Muscle of leg (tissue), 11 donors: Measurements from ENCODE around the gene CEP72. TPM values are rescaled to one million over a fixed set of nuclear protein-coding genes. Genes with fewer than 3 reads are reported as not detected.
"Not testable (repeated sequence)": the region's sequence is repeated elsewhere in the genome, so short reads cannot be mapped to it uniquely, and the experiment has no call there.

Experiments
- DNase-seq: peaks from one replicate; pipeline ENCODE4 v3.0.0; 2013
- H3K27ac ChIP-seq: one replicate; pipeline ENCODE4 v1.5.1; 2013; ENCODE audit warnings: mild to moderate bottlenecking, low read length, control low read depth
- H3K27me3 ChIP-seq: one replicate; pipeline ENCODE4 v1.6.1; 2013; ENCODE audit warnings: low read length; ENCODE audit not compliant: control insufficient read depth, insufficient read depth
- H3K36me3 ChIP-seq: one replicate; pipeline ENCODE4 v1.6.1; 2013; ENCODE audit warnings: low read length; ENCODE audit not compliant: control insufficient read depth, insufficient read depth
- H3K4me1 ChIP-seq: one replicate; pipeline ENCODE4 v1.6.1; 2013; ENCODE audit warnings: low read length; ENCODE audit not compliant: control insufficient read depth, insufficient read depth
- H3K4me3 ChIP-seq: one replicate; pipeline ENCODE4 v1.5.1; 2013; ENCODE audit warnings: low read length, control low read depth
- H3K9me3 ChIP-seq: replicated peaks from 2 replicates; pipeline ENCODE4 v1.6.1; 2013; ENCODE audit warnings: low read depth, low read length; ENCODE audit not compliant: control insufficient read depth
- WGBS: methylation state at CpG from one replicate; pipeline ENCODE4 v1.1.5; 2013; ENCODE audit warnings: missing lambda C conversion rate; ENCODE audit not compliant: insufficient coverage; 5-methylcytosine and 5-hydroxymethylcytosine counted together
- polyA plus RNA-seq, 8 donors: library from polyadenylated mRNA; unstranded; fragments of 120-200 nt; gene quantifications; one replicate each; pipeline versions ENCODE4 v1.2.1 to v1.2.3, GENCODE V29; 2013; ENCODE audit warnings: inconsistent platforms in 1 of 8, low replicate concordance in 1 of 8; ENCODE audit not compliant: insufficient read length in 8 of 8, insufficient read depth in 1 of 8
- total RNA-seq: library from RNA; stranded (reverse); fragments of 120-200 nt; gene quantifications from one replicate; pipeline ENCODE4 v1.2.4, GENCODE V29; 2013

CEP72 gene
- total and polyA plus RNA-seq, 9 donors: 3.0 to 5.1 (median 4.1) TPM

DNA sequence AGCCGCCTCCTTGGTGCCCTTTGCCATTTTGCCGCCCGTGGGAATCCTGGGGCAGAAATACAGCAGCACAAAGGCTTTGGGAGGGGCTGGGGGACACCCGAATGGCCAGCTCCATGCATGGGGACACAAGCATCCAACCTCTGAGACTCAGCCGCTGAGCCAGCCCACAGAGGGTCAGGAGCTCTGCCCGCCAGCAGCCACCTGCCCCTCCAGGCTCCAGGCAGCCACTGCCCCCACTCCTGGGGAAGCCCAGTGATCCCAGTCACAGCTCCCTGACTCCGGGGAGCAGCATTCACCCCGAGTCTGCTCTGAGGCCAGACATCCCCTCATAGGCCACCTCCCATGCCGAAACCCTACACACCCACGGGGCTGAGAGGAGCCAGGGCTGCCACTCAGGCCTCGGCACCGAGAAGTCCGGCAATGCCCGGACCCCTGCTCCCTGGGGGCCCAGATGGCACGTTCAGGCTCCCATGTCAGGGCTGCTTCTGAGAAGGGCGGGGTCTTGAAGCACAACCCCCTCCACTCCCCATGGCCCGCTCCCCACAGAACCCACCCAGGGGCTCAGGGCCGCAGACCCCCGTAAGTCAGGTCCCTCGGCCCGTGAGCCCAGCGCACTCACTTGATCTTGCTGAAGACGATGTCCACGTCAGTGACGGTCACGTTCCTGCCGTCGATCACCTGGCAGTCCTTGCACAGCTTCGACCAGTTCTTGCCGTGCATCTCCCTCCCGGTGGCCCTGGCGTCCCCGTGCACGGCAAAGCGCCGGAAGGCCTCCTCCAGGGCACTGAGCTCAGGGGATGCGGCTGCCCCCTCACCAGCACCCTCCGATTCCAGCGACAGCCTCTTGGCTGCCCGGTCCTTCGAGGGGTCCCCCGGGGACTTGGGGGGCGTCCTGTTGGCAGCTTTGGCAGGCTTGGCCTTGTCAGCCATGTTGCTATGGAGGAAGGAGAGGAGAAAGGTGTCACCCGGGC lies 65.3 kb downstream of the CEP72 start:
- Histone ChIP-seq H3K9me3 (no peaks in the 10 kb centered on the region), H3K36me3 (no peaks in the 10 kb centered on the region), H3K27me3 (peaks cover 1% of the 10 kb centered on the region), H3K27ac (no peak overlapping the region), H3K4me3 (no peak overlapping the region), H3K4me1 (peaks cover 28% of the 10 kb centered on the region)
- DNase-seq: no peak
- 70% methylated on average over 37 of the region's 44 CpGs for WGBS

DNA sequence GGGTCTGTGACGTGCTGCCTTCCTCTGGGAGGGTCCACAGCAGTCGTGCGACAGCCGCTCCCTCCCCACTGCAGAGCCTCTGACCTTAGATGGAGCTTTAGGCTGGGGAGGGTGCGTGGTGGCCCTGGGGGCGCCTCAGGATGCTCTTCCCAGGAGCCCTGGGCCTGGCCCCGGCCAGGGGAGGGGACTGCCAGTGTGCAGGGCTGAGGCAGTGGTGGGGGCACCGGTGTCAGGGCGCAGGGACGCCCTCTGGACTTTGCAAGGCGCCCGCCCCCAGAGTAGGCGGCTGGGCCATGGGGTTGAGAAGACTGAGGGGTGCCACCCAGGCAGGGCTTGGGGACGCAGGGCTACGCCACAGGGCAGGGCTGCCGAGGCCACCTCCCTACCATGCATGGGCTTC lies 66.4 kb downstream of the CEP72 start:
- WGBS: 23% methylated on average over 3 of the region's 16 CpGs
- not testable (repeated sequence) for H3K4me3 ChIP-seq, H3K27me3 ChIP-seq, DNase-seq, H3K27ac ChIP-seq, H3K9me3 ChIP-seq, H3K36me3 ChIP-seq
- peaks cover 17% of the 10 kb centered on the region for H3K4me1 ChIP-seq

DNA sequence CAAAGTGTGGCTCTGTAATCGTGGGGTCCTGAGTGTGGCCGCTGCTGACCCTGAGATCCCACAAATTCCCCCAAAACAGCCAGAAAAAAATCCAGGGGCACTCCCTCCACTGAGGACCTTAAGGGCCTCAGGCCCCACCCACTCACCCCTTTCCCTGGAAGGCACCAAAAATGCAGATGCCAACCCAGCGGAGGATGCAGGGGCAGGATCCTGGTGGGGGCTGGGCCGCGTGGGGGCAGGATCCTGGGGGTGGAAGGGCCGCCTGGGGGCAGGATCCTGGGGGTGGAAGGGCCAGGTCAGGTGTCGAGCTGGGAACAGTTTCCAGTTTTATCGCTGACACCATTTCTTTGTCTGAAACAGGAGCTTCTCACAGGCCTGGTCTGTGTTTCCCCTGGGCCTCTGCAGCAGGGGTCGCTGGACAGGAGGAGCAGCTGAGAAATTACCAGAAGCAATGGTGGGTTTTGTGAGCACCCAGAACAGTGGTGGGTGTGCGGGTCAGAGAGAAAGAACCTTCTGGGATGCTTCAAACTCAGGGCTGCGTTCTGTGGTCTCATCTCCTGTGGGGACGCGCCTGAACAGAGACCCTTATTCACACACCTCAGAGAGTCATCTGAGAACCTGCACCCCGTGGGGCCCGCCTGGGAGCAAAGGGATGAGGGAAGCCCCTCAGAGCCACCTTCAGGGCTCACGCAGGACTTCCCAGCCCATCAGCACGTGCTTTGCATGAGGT lies 67.2 kb downstream of the CEP72 start:
- not testable (repeated sequence) for DNase-seq, H3K27ac ChIP-seq, H3K4me1 ChIP-seq, H3K4me3 ChIP-seq, H3K9me3 ChIP-seq, H3K36me3 ChIP-seq, H3K27me3 ChIP-seq
- WGBS: 100% methylated on average over 2 of the region's 17 CpGs

DNA sequence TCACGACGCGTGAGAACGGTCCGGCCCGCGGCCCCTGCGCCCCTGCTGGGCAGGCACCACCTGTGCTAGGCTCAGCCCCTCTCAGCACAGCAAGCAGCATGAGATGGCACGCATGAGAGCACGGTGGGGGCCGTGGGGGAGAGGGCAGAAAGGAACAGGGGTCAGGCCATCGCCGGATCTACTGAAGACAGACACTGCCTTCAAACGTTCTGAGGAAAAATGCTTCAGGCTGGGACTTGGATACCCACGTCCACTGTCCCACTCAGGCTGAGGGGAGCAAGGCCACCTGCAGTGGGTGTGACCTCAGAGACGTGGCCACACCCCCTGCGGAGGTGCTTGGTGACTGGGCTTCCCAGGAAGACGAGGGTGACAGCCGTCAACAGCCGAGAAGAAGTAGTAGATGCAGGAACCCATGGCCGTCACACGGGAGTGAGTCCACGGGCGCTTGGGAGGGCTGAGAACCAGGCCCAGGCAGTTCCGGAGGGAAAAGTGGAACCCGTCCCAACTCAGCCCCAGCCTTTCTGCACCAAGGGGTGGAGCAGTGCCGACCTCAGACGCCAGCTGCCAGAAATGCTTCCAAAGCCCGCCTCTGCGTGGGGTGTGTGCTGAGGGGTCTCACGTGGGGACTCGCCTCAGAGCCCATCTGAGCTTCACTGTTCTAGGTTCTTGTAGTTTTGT lies 68.1 kb downstream of the CEP72 start:
- H3K4me1 ChIP-seq, DNase-seq, H3K9me3 ChIP-seq, H3K4me3 ChIP-seq, H3K36me3 ChIP-seq, H3K27me3 ChIP-seq, H3K27ac ChIP-seq: not testable (repeated sequence)
- no CpG with 5 or more reads among the region's 32 CpGs for WGBS

DNA sequence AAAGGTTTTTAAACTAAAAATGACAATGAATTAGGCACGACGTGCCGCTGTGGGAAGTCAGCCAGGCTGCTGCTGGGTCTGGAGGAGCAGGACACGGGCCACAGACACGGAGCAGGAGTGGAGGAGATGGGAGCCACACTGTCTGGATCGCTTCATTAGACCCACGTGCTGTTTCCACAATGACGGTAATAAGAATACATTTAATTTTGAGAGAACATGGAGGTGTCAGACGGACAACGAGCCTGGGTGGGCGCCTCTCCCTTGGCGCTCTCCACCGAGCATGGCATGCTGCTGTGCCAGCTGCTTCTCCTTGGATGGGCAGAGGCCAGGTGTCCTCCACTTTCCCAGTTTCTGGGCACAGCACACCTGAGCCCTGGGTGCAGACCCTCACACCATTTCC lies 68.7 kb downstream of the CEP72 start:
- H3K27me3 ChIP-seq, H3K4me1 ChIP-seq, H3K9me3 ChIP-seq, H3K27ac ChIP-seq, DNase-seq, H3K4me3 ChIP-seq, H3K36me3 ChIP-seq: not testable (repeated sequence)
- 78% methylated on average over 12 of the region's 13 CpGs for WGBS

DNA sequence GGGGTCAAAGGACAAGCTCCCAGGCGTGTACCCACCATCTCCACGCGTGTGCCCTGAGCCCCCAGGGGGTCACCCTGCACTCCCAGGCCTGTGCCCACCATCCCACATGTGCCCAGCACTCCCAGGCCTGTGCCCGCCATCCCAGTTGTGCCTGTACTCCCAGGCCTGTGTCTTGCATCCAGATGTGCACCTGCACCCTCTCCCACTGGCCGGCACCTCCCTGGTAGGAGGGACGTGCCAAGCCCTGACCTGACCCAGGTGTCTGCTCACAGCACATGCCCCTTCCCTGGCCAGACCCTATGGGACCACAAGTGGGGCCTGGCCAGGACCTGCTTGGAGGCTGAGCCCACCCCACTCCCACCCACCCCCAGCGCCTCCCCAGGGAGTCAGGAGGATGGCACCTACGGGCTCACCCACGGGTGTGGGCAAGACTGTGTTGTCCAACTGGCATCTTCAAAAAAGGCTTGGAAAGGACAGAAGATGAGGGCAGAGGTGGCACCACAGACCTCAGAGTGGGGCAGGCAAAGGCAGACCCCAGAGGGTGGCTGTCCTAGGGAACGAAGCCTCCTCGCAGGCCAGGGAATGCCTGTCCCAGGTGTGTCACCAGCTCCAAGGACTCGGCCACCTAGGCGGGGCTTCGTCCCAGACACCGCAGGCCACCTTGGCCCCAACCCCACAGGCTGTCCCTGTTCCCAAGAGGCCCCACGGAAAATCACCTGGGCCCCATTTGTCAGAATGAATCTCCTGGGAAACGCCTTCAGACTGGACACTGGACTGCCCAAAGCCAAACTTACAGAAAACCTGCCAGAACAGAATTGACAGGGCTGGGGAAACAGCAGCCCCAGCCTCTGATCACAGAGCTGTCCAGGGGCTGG lies 69.4 kb downstream of the CEP72 start:
- WGBS: 82% methylated on average over 11 of the region's 17 CpGs

DNA sequence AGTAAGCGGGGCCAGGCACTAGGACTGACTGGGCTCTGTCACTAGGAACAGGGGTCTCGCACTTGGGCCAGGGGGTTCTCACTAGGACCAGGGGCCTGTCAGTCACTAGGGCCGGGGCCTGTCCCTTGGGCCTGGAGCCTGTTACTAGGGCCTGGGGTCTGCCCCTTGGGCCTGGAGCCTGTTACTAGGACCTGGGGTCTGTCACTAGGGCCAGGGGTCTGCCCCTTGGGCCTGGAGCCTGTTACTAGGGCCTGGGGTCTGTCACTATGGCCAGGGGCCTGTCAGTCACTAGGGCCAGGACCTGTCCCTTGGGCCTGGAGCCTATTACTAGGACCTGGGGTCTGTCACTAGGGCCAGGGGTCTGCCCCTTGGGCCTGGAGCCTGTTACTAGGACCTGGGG lies 70.1 kb downstream of the CEP72 start:
- H3K36me3 ChIP-seq, H3K27me3 ChIP-seq, H3K4me3 ChIP-seq, DNase-seq, H3K27ac ChIP-seq, H3K9me3 ChIP-seq, H3K4me1 ChIP-seq: not testable (repeated sequence)
- 71% methylated on average over 2 of the region's 3 CpGs for WGBS

More for the DNA sequence above, 69.4 kb downstream of the CEP72 start:
- not testable (repeated sequence) for H3K4me1 ChIP-seq, H3K36me3 ChIP-seq, H3K4me3 ChIP-seq, H3K9me3 ChIP-seq, H3K27ac ChIP-seq, H3K27me3 ChIP-seq, DNase-seq

DNA sequence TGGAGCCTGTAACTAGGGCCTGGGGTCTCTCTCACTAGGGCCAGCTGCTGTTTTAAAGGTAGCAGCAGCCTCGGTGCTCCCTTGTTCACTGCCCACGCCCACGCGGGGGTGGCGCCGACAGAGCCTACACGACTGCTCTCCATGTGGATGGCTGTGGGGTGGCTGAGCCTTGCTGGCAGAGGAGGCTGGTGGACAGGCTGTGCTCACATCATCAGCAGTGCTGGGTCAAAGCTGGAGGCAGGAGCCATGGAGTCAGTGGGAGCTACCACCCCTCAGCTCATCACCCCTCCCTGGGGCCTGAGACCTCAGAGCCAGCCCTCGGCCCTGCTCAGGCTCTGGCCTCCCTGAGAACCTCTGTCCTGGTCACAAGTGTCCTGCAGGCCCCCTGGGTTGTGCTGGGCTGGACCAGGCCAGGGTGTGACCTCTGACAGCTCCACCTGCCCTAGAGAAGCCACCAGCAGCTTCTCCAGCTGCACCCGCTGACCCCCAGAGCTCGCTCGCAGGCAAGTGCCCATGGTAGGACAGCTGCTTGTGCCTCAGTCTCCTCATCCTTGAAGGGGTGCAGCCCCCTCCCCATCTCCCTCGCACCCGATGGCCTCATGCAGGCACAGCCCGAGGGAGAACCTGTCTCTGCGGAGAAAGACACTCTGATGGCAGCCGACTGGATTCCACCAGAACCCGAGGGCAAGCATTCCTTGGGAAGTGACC lies 70.7 kb downstream of the CEP72 start:
- H3K27me3 ChIP-seq, H3K9me3 ChIP-seq, DNase-seq, H3K27ac ChIP-seq, H3K4me3 ChIP-seq, H3K36me3 ChIP-seq, H3K4me1 ChIP-seq: not testable (repeated sequence)
- WGBS: 64% methylated on average over 12 of the region's 17 CpGs
